Large intestine (tissue), 3 donors: ENCODE results near the gene DCLK1. TPM values are rescaled to one million over a fixed set of nuclear protein-coding genes. Genes with fewer than 3 reads are reported as not detected.

ENCODE experiments used
- DNase-seq, 2 donors: peaks; one replicate each; pipeline versions ENCODE4 v3.0.0 to v3.0.0-alpha.2; 2013
- H3K27ac ChIP-seq: one replicate; pipeline ENCODE4 v1.5.1; 2013; ENCODE audit warnings: low read length
- H3K27me3 ChIP-seq: 2 replicates; pipeline ENCODE4 v1.6.1; 2013; ENCODE audit warnings: low read length; ENCODE audit not compliant: control insufficient read depth, insufficient read depth
- H3K36me3 ChIP-seq: 2 replicates; pipeline ENCODE4 v1.6.1; 2013; ENCODE audit warnings: low read length; ENCODE audit not compliant: control insufficient read depth, insufficient read depth
- H3K4me1 ChIP-seq: one replicate; pipeline ENCODE4 v1.6.1; 2013; ENCODE audit warnings: low read length; ENCODE audit not compliant: control insufficient read depth, insufficient read depth
- H3K4me3 ChIP-seq: one replicate; pipeline ENCODE4 v1.5.1; 2013; ENCODE audit warnings: low read length
- H3K9me3 ChIP-seq: one replicate; pipeline ENCODE4 v1.6.1; 2013; ENCODE audit warnings: mild to moderate bottlenecking, low read depth, low read length, moderate library complexity; ENCODE audit not compliant: control insufficient read depth
- WGBS: methylation state at CpG from one replicate; pipeline ENCODE4 v1.1.5; 2013; ENCODE audit warnings: low lambda C conversion rate; ENCODE audit not compliant: insufficient coverage; 5-methylcytosine and 5-hydroxymethylcytosine counted together
- polyA plus RNA-seq: library from polyadenylated mRNA; unstranded; fragments of 120-200 nt; gene quantifications from one replicate; pipeline ENCODE4 v1.2.1, GENCODE V29; 2013

DCLK1 gene
- polyA plus RNA-seq, 1 donor: 12.2 TPM

- H3K27me3 ChIP-seq: peaks cover 9% of the 10 kb centered on the region
- WGBS: no CpG with 5 or more reads among the region's 1 CpG
- no peak overlapping the region for H3K4me3 ChIP-seq
- no peak for DNase-seq
- H3K36me3 ChIP-seq: no peaks in the 10 kb centered on the region
- no peak overlapping the region for H3K27ac ChIP-seq
- no peaks in the 10 kb centered on the region for H3K4me1 ChIP-seq
- H3K9me3 ChIP-seq: no peaks in the 10 kb centered on the region
These were observed 26.3 kb upstream of the DCLK1 start for GRCh38 chr13:36157480-36157879.

GRCh38 chr13:36154567-36155291 is 23.5 kb upstream of the DCLK1 start:
- Histone ChIP-seq H3K4me3 (no peak overlapping the region), H3K27ac (no peak overlapping the region), H3K4me1 (no peaks in the 10 kb centered on the region), H3K9me3 (no peaks in the 10 kb centered on the region), H3K27me3 (peaks cover 9% of the 10 kb centered on the region), H3K36me3 (no peaks in the 10 kb centered on the region)
- no CpG with 5 or more reads among the region's 35 CpGs for WGBS
- DNase-seq: no peak

GRCh38 chr13:36151591-36151990 is 20.4 kb upstream of the DCLK1 start:
- WGBS: no CpG with 5 or more reads among the region's 1 CpG
- peaks cover 9% of the 10 kb centered on the region for H3K27me3 ChIP-seq
- no peak overlapping the region for H3K4me3 ChIP-seq
- DNase-seq: no peak
- no peaks in the 10 kb centered on the region for H3K36me3 ChIP-seq
- no peak overlapping the region for H3K27ac ChIP-seq
- H3K4me1 ChIP-seq: no peaks in the 10 kb centered on the region
- H3K9me3 ChIP-seq: no peaks in the 10 kb centered on the region

GRCh38 chr13:36148446-36148845 is 17.3 kb upstream of the DCLK1 start:
- Histone ChIP-seq H3K27me3 (no peaks in the 10 kb centered on the region), H3K36me3 (no peaks in the 10 kb centered on the region), H3K9me3 (no peaks in the 10 kb centered on the region), H3K4me3 (no peak overlapping the region), H3K4me1 (no peaks in the 10 kb centered on the region), H3K27ac (no peak overlapping the region)
- WGBS: no CpG with 5 or more reads among the region's 1 CpG
- no peak for DNase-seq

- no peaks in the 10 kb centered on the region for H3K9me3 ChIP-seq
- no peaks in the 10 kb centered on the region for H3K4me1 ChIP-seq
- H3K4me3 ChIP-seq: no peak overlapping the region
- no peak overlapping the region for H3K27ac ChIP-seq
- DNase-seq: no peak
- H3K27me3 ChIP-seq: no peaks in the 10 kb centered on the region
- WGBS: no CpG with 5 or more reads among the region's 3 CpGs
- H3K36me3 ChIP-seq: no peaks in the 10 kb centered on the region
These were observed 16.1 kb upstream of the DCLK1 start for GRCh38 chr13:36147330-36147729.

GRCh38 chr13:36146511-36147269 is 15.5 kb upstream of the DCLK1 start:
- no peak overlapping the region for H3K4me3 ChIP-seq
- H3K36me3 ChIP-seq: no peaks in the 10 kb centered on the region
- H3K27ac ChIP-seq: no peak overlapping the region
- 60% methylated on average over 1 of the region's 4 CpGs for WGBS
- H3K9me3 ChIP-seq: no peaks in the 10 kb centered on the region
- no peaks in the 10 kb centered on the region for H3K27me3 ChIP-seq
- no peak for DNase-seq
- no peaks in the 10 kb centered on the region for H3K4me1 ChIP-seq

GRCh38 chr13:36143738-36144137 is 12.6 kb upstream of the DCLK1 start:
- H3K36me3 ChIP-seq: no peaks in the 10 kb centered on the region
- no peak overlapping the region for H3K4me3 ChIP-seq
- no peaks in the 10 kb centered on the region for H3K27me3 ChIP-seq
- H3K4me1 ChIP-seq: no peaks in the 10 kb centered on the region
- H3K27ac ChIP-seq: no peak overlapping the region
- DNase-seq: no peak
- 100% methylated on average over 2 of the region's 2 CpGs for WGBS
- no peaks in the 10 kb centered on the region for H3K9me3 ChIP-seq

GRCh38 chr13:36142735-36143134 is 11.6 kb upstream of the DCLK1 start:
- no peaks in the 10 kb centered on the region for H3K4me1 ChIP-seq
- DNase-seq: no peak
- H3K27ac ChIP-seq: no peak overlapping the region
- no peaks in the 10 kb centered on the region for H3K9me3 ChIP-seq
- H3K4me3 ChIP-seq: no peak overlapping the region
- H3K27me3 ChIP-seq: no peaks in the 10 kb centered on the region
- H3K36me3 ChIP-seq: no peaks in the 10 kb centered on the region

GRCh38 chr13:36135876-36136275 is 4.7 kb upstream of the DCLK1 start:
- Histone ChIP-seq H3K27me3 (peaks cover 10% of the 10 kb centered on the region), H3K9me3 (no peaks in the 10 kb centered on the region), H3K27ac (no peak overlapping the region), H3K4me1 (no peaks in the 10 kb centered on the region), H3K36me3 (no peaks in the 10 kb centered on the region), H3K4me3 (no peak overlapping the region)
- DNase-seq: no peak
- 62% methylated on average over 2 of the region's 2 CpGs for WGBS

- Histone ChIP-seq H3K36me3 (no peaks in the 10 kb centered on the region), H3K4me1 (no peaks in the 10 kb centered on the region)
- WGBS: no CpG with 5 or more reads among the region's 1 CpG
These were observed 3.5 kb upstream of the DCLK1 start for GRCh38 chr13:36134632-36135031.

More at GRCh38 chr13:36134632-36135031, 3.5 kb upstream of the DCLK1 start:
- Histone ChIP-seq H3K27ac (no peak overlapping the region), H3K9me3 (no peaks in the 10 kb centered on the region), H3K4me3 (no peak overlapping the region), H3K27me3 (peaks cover 21% of the 10 kb centered on the region)
- no peak for DNase-seq
